IgD-negative memory B cell (primary cell): Measurements from ENCODE around the gene SMARCA4. TPM values are rescaled to one million over a fixed set of nuclear protein-coding genes. Genes with fewer than 3 reads are reported as not detected.

Source experiments
- H3K27ac Mint-ChIP-seq, 3 donors: one replicate each; pipeline ENCODE4 v1.8.0; 2020 to 2022; ENCODE audit warnings: mild to moderate bottlenecking in 3 of 3, mixed read lengths in 3 of 3, moderate library complexity in 1 of 3
- H3K27me3 Mint-ChIP-seq: one replicate; pipeline ENCODE4 v1.8.0; 2021; ENCODE audit warnings: mixed read lengths
- H3K36me3 Mint-ChIP-seq: one replicate; pipeline ENCODE4 v1.8.0; 2020; ENCODE audit warnings: mild to moderate bottlenecking, mixed read lengths
- H3K4me1 Mint-ChIP-seq, 3 donors: one replicate each; pipeline ENCODE4 v1.8.0; 2020 to 2022; ENCODE audit warnings: mixed read lengths in 3 of 3, mild to moderate bottlenecking in 1 of 3
- H3K4me3 Mint-ChIP-seq, 4 donors: one replicate each; pipeline ENCODE4 v1.8.0; 2020 to 2022; ENCODE audit warnings: mild to moderate bottlenecking in 4 of 4, mixed read lengths in 4 of 4, moderate library complexity in 3 of 4
- H3K9me3 Mint-ChIP-seq, 3 donors: one replicate each; pipeline ENCODE4 v1.8.0; 2020 to 2021; ENCODE audit warnings: mixed read lengths in 3 of 3, mild to moderate bottlenecking in 1 of 3
- polyA plus RNA-seq: library from polyadenylated mRNA; unstranded; fragments of 300-500 nt; fragmentation: Illumina TruSeq; gene quantifications from one replicate; pipeline ENCODE4 v1.2.3, GENCODE V29; 2021

The SMARCA4 gene
- polyA plus RNA-seq, 1 donor from 2014 or later, result 18.5 TPM

DNA sequence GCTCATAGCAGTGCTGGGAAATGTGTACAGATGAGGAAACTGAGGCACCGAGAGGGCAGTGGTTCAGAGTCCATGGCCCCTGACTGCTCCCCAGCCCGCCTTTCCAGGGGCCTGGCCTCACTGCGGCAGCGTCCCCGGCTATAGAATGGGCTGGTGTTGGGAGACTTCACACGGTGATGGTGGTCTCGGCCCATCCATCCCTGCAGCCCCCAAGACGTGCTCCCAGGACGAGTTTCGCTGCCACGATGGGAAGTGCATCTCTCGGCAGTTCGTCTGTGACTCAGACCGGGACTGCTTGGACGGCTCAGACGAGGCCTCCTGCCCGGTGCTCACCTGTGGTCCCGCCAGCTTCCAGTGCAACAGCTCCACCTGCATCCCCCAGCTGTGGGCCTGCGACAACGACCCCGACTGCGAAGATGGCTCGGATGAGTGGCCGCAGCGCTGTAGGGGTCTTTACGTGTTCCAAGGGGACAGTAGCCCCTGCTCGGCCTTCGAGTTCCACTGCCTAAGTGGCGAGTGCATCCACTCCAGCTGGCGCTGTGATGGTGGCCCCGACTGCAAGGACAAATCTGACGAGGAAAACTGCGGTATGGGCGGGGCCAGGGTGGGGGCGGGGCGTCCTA lies 144.3 kb downstream of the SMARCA4 start:
- Mint-ChIP-seq H3K27ac (no peak overlapping the region), H3K36me3 (no peaks in the 10 kb centered on the region), H3K9me3 (peaks cover 0 to under 1% (median 0%) of the 10 kb centered on the region in 3 donors), H3K27me3 (no peaks in the 10 kb centered on the region), H3K4me1 (no peaks in the 10 kb centered on the region), H3K4me3 (no peak overlapping the region)

DNA sequence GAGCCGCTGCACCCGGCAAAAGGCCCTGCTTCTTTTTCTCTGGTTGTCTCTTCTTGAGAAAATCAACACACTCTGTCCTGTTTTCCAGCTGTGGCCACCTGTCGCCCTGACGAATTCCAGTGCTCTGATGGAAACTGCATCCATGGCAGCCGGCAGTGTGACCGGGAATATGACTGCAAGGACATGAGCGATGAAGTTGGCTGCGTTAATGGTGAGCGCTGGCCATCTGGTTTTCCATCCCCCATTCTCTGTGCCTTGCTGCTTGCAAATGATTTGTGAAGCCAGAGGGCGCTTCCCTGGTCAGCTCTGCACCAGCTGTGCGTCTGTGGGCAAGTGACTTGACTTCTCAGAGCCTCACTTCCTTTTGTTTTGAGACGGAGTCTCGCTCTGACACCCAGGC lies 145.6 kb downstream of the SMARCA4 start:
- Mint-ChIP-seq H3K27ac (no peak overlapping the region), H3K4me3 (peak overlapping the region in 1 of 4 donors; percentile 38)

DNA sequence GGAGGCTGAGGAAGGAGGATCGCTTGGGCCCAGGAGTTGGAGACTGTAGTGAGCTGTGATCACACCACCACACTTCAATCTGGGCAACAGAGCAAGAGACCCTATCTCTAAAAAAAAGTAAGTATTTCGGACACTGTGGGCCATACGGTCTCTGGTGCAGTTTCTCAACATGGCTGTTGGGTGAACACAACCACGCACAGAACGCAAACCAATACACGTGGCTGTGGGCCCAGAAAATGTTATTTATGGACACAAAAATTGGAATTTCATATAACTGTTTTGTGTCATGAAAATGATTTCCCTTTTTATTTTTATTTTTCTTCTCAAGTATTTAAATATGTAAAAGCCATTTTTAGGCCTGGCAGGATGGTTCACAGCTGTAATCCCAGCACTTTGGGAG lies 147.9 kb downstream of the SMARCA4 start:
- H3K27ac Mint-ChIP-seq, result no peak overlapping the region
- no peaks in the 10 kb centered on the region for H3K9me3 Mint-ChIP-seq
- no peaks in the 10 kb centered on the region for H3K36me3 Mint-ChIP-seq
- H3K27me3 Mint-ChIP-seq, result no peaks in the 10 kb centered on the region
- no peak overlapping the region for H3K4me3 Mint-ChIP-seq
- H3K4me1 Mint-ChIP-seq, result no peaks in the 10 kb centered on the region

More for the DNA sequence above, 145.6 kb downstream of the SMARCA4 start:
- H3K9me3 Mint-ChIP-seq, result no peaks in the 10 kb centered on the region
- no peaks in the 10 kb centered on the region for H3K4me1 Mint-ChIP-seq
- no peaks in the 10 kb centered on the region for H3K36me3 Mint-ChIP-seq
- H3K27me3 Mint-ChIP-seq, result no peaks in the 10 kb centered on the region

DNA sequence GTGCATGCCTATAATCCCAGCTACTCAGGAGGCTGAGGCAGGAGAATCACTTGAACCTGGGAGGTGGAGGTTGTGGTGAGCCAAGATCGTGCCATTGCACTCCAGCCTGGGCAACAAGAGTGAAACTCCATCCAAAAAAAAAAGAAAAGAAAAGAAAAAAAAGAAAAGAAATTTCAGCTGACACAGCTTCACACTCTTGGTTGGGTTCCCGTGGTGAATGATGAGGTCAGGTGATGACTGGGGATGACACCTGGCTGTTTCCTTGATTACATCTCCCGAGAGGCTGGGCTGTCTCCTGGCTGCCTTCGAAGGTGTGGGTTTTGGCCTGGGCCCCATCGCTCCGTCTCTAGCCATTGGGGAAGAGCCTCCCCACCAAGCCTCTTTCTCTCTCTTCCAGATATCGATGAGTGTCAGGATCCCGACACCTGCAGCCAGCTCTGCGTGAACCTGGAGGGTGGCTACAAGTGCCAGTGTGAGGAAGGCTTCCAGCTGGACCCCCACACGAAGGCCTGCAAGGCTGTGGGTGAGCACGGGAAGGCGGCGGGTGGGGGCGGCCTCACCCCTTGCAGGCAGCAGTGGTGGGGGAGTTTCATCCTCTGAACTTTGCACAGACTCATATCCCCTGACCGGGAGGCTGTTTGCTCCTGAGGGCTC lies 150.4 kb downstream of the SMARCA4 start:
- Mint-ChIP-seq H3K27me3 (no peaks in the 10 kb centered on the region), H3K27ac (peak overlapping the region in 1 of 3 donors; percentile 10), H3K36me3 (no peaks in the 10 kb centered on the region)

DNA sequence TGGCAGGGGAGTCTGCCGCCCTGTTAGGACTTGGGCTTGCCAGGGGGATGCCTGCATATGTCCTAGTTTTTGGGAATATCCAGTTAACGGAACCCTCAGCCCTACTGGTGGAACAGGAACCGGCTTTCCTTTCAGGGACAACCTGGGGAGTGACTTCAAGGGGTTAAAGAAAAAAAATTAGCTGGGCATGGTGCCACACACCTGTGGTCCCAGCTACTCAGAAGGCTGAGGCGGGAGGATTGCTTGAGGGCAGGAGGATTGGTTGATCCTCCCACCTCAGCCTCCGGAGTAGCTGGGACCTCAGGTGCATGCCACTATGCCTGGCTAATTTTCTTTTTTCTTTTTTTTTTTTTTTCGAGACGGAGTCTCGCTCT lies 150.9 kb downstream of the SMARCA4 start:
- Mint-ChIP-seq H3K9me3 (peaks cover 0 to under 1% (median 0%) of the 10 kb centered on the region in 3 donors), H3K27ac (no peak overlapping the region), H3K4me1 (peaks cover 0 to 2% (median 0%) of the 10 kb centered on the region in 3 donors), H3K4me3 (no peak overlapping the region), H3K36me3 (no peaks in the 10 kb centered on the region), H3K27me3 (no peaks in the 10 kb centered on the region)

More for the DNA sequence above, 150.4 kb downstream of the SMARCA4 start:
- Mint-ChIP-seq H3K9me3 (no peaks in the 10 kb centered on the region), H3K4me3 (no peak overlapping the region), H3K4me1 (peaks cover 0 to 2% (median 0%) of the 10 kb centered on the region in 3 donors)

Other genes starting within 250 kb of the SMARCA4 start
- gene DNM2, start 243.0 kb upstream of the SMARCA4 start, polyA plus RNA-seq, result 109 TPM
- gene TMED1, start 124.8 kb upstream of the SMARCA4 start, polyA plus RNA-seq, result 26.9 TPM
- 6.5 TPM for gene C19orf38, start 112.6 kb upstream of the SMARCA4 start, polyA plus RNA-seq
- gene CARM1, start 89.5 kb upstream of the SMARCA4 start, polyA plus RNA-seq, result 1.4 TPM
- 10.2 TPM for gene YIPF2, start 32.4 kb upstream of the SMARCA4 start, polyA plus RNA-seq
- gene TIMM29, start 32.2 kb upstream of the SMARCA4 start, polyA plus RNA-seq, result 31.1 TPM
- gene LDLR, start 128.4 kb downstream of the SMARCA4 start, polyA plus RNA-seq, result 3.3 TPM
- gene SPC24, start 194.8 kb downstream of the SMARCA4 start, polyA plus RNA-seq, result not detected
- gene KANK2, start 236.5 kb downstream of the SMARCA4 start, polyA plus RNA-seq, result not detected